GM19324 (cell line): ENCODE measurements around the gene MAGEA9B.
"Not testable (repeated sequence)": the region's sequence is repeated elsewhere in the genome, so short reads cannot be mapped to it uniquely, and the experiment has no call there.

Experiments
- ATAC-seq: cut with Tn5 transposase; IDR thresholded peaks from one replicate; pipeline ENCODE4 v1.9.1; 2021; ENCODE audit warnings: mild to moderate bottlenecking, moderate library complexity; ENCODE audit not compliant: unreplicated experiment, low FRiP score

The MAGEA9B gene

GRCh38 chrX:149587359-149587758 is at the start of gene MAGEA9B:
Gene MAGEA9B, minus strand, starts transcription at chrX:149587459. Its CDS starts 4,280 bp downstream, at chrX:149583179.
- ATAC-seq: not testable (repeated sequence)

- ATAC-seq: no peak
Measured at GRCh38 chrX:149633511-149633910, 46.3 kb upstream of the MAGEA9B start.

- peak; percentile 78 for ATAC-seq
Measured at GRCh38 chrX:149631234-149632165, 44.2 kb upstream of the MAGEA9B start, which contains the start of gene TMEM185A. Gene TMEM185A, minus strand, starts transcription at chrX:149631792. Its CDS starts 212 bp downstream, at chrX:149631580.

GRCh38 chrX:149630681-149631233 is 43.5 kb upstream of the MAGEA9B start:
- no peak for ATAC-seq

- ATAC-seq: no peak
Measured at GRCh38 chrX:149629730-149630387, 42.6 kb upstream of the MAGEA9B start.

GRCh38 chrX:149628768-149629167 is 41.5 kb upstream of the MAGEA9B start:
- no peak for ATAC-seq

GRCh38 chrX:149628280-149628679 is 41.0 kb upstream of the MAGEA9B start:
- no peak for ATAC-seq

- ATAC-seq: not testable (repeated sequence)
Measured at GRCh38 chrX:149626829-149627228, 39.6 kb upstream of the MAGEA9B start.

GRCh38 chrX:149619662-149620061 is 32.4 kb upstream of the MAGEA9B start:
- not testable (repeated sequence) for ATAC-seq

GRCh38 chrX:149618871-149619270 is 31.6 kb upstream of the MAGEA9B start:
- no peak for ATAC-seq

GRCh38 chrX:149611623-149612175 is 24.4 kb upstream of the MAGEA9B start:
- ATAC-seq: no peak

- no peak for ATAC-seq
Measured at GRCh38 chrX:149610511-149610910, 23.3 kb upstream of the MAGEA9B start.

GRCh38 chrX:149607699-149608098 is 20.4 kb upstream of the MAGEA9B start:
- ATAC-seq: no peak

- ATAC-seq: not testable (repeated sequence)
Measured at GRCh38 chrX:149605248-149605885, 18.1 kb upstream of the MAGEA9B start.

GRCh38 chrX:149598603-149599002 is 11.3 kb upstream of the MAGEA9B start:
- ATAC-seq: not testable (repeated sequence)

GRCh38 chrX:149595943-149596342 is 8.7 kb upstream of the MAGEA9B start:
- not testable (repeated sequence) for ATAC-seq

GRCh38 chrX:149595214-149595613 is 8.0 kb upstream of the MAGEA9B start, which contains the start of gene HSFX2:
Gene HSFX2, minus strand, starts transcription at chrX:149595314. Its CDS starts 614 bp downstream, at chrX:149594700.
- not testable (repeated sequence) for ATAC-seq

- not testable (repeated sequence) for ATAC-seq
Measured at GRCh38 chrX:149590993-149591392, 3.7 kb upstream of the MAGEA9B start.

GRCh38 chrX:149585631-149586030 is 1.6 kb downstream of the MAGEA9B start:
- ATAC-seq: not testable (repeated sequence)

- ATAC-seq: peak; percentile 99
Measured at GRCh38 chrX:149573456-149573855, 13.8 kb downstream of the MAGEA9B start.
